ENCODE results near the gene PSORS1C1. TPM values are rescaled to one million over a fixed set of nuclear protein-coding genes. Genes with fewer than 3 reads are reported as not detected.
"Not testable (repeated sequence)": the region's sequence is repeated elsewhere in the genome, so short reads cannot be mapped to it uniquely, and the experiment has no call there.

PSORS1C1 gene, protein sequence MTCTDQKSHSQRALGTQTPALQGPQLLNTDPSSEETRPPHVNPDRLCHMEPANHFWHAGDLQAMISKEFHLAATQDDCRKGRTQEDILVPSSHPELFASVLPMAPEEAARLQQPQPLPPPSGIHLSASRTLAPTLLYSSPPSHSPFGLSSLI
- under 1 TPM in 1 of 2 donors, not detected in 1; 0.67 TPM for total RNA-seq

GRCh38 chr6:31114541-31114878, at the start of gene PSORS1C1:
Gene PSORS1C1, plus strand, starts transcription at chr6:31114800. Its CDS starts 14,833 bp downstream, at chr6:31129633.
- peaks cover 10% of the 10 kb centered on the region for H3K4me1 Mint-ChIP-seq (ENCODE audit: low read depth)
- peaks cover 7% of the 10 kb centered on the region for H3K27me3 Mint-ChIP-seq (ENCODE audit: low read depth)
- H3K36me3 Mint-ChIP-seq (ENCODE audit: insufficient read depth in 2 of 2) = no peaks in the 10 kb centered on the region
- no peaks in the 10 kb centered on the region for H3K9me3 Mint-ChIP-seq
- no peak for DNase-seq
- ATAC-seq (replicated peaks in 1 of 2) = no peak
- H3K4me3 Mint-ChIP-seq = no peak within 1 kb of the TSS
- H3K27ac Mint-ChIP-seq = no peak within 1 kb of the TSS

DNA sequence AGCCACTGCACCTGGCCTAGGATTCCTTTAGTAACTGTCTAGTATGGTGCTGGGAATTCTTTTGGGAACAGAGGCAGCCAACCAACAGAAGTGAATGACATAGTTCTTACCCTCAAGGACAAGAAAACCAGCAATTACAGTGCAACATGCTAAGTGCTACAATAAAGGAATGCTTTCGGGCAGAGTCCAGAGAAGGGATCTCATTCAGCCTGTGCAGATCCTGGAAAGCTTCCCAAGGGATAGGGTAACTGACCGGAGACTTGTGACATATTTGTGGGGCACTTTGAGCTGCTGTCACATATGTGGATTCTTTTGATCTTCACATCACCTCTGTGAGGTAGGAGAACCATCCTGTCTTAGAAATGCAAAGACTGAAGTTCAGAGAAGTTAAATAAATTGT, 49.0 kb upstream of the PSORS1C1 start:
- no peaks in the 10 kb centered on the region for H3K36me3 Mint-ChIP-seq (ENCODE audit: insufficient read depth in 2 of 2)
- no peak for DNase-seq
- H3K27me3 Mint-ChIP-seq (ENCODE audit: low read depth) = no peaks in the 10 kb centered on the region
- no peak for ATAC-seq (replicated peaks in 1 of 2)
- no peak overlapping the region for H3K27ac Mint-ChIP-seq
- H3K4me1 Mint-ChIP-seq (ENCODE audit: low read depth) = no peaks in the 10 kb centered on the region
- H3K4me3 Mint-ChIP-seq = no peak overlapping the region
- H3K9me3 Mint-ChIP-seq = no peaks in the 10 kb centered on the region

DNA sequence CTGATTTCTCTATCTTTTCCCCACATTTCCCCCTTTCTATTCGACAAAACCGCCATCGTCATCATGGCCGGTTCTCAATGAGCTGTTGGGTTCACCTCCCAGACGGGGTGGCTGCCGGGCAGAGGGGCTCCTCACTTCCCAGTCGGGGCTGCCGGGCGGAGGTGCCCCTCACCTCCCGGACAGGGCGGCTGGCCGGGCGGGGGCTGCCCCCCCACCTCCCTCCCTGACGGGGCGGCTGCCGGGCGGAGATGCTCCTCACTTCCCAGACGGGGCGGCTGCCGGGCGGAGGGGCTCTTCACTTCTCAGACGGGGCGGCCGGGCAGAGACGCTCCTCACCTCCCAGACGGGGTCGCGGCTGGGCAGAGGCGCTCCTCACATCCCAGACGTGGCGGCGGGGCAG, 47.6 kb upstream of the PSORS1C1 start:
- H3K4me1 Mint-ChIP-seq (ENCODE audit: low read depth); H3K27ac Mint-ChIP-seq; ATAC-seq (replicated peaks in 1 of 2); H3K9me3 Mint-ChIP-seq; H3K27me3 Mint-ChIP-seq (ENCODE audit: low read depth); DNase-seq; H3K36me3 Mint-ChIP-seq (ENCODE audit: insufficient read depth in 2 of 2); H3K4me3 Mint-ChIP-seq: not testable (repeated sequence)

- H3K4me1 Mint-ChIP-seq (ENCODE audit: low read depth); H3K36me3 Mint-ChIP-seq (ENCODE audit: insufficient read depth in 2 of 2); H3K27me3 Mint-ChIP-seq (ENCODE audit: low read depth); H3K27ac Mint-ChIP-seq; H3K9me3 Mint-ChIP-seq; H3K4me3 Mint-ChIP-seq; ATAC-seq (replicated peaks in 1 of 2); DNase-seq: not testable (repeated sequence)
Measured at GRCh38 chr6:31067891-31068668, 46.5 kb upstream of the PSORS1C1 start.

DNA sequence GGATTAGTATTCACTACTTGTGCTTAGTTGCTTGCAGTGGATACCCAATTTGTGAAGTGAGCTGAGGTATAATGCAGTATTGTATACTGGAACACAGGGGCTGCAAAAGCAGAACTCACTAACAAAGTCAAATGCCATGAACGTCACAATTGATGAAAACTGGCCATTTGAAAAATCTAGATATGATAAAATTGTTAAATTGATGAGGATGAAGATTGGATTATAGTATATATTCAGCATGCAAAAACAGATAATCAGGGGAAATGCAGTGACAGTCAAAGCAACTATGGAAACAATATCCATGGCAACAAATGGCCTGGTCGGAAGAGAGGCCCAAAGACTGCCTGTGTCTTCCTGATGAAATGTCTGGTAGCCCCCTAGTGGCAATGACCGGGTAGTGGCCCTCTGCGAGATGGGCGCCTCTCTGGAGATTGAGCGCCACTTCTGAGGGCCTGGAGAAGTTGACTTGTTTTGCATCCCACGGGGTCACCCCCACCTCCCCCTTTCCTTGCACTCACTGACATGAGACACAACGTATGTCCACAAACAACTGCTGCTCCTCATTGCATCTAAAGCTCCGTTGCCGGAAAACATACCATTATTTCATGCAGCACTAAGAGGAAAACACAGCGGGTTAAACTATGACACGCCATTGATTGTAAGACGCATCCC, 45.8 kb upstream of the PSORS1C1 start:
- ATAC-seq (replicated peaks in 1 of 2) = peak; percentile 86 to 90
- H3K36me3 Mint-ChIP-seq (ENCODE audit: insufficient read depth in 2 of 2) = no peaks in the 10 kb centered on the region
- H3K4me1 Mint-ChIP-seq (ENCODE audit: low read depth) = no peaks in the 10 kb centered on the region
- H3K27me3 Mint-ChIP-seq (ENCODE audit: low read depth) = no peaks in the 10 kb centered on the region
- DNase-seq = peak; percentile 71 to 75
- no peak overlapping the region for H3K27ac Mint-ChIP-seq
- no peak overlapping the region for H3K4me3 Mint-ChIP-seq
- H3K9me3 Mint-ChIP-seq = no peaks in the 10 kb centered on the region

- H3K4me1 Mint-ChIP-seq (ENCODE audit: low read depth) = no peaks in the 10 kb centered on the region
- no peak for ATAC-seq (replicated peaks in 1 of 2)
Measured at GRCh38 chr6:31070711-31071197, 43.8 kb upstream of the PSORS1C1 start.

GRCh38 chr6:31074401-31074800, 40.2 kb upstream of the PSORS1C1 start:
- no peak for ATAC-seq (replicated peaks in 1 of 2)
- Mint-ChIP-seq H3K4me1 (ENCODE audit: low read depth) (peaks cover 3% of the 10 kb centered on the region), H3K27me3 (ENCODE audit: low read depth) (no peaks in the 10 kb centered on the region), H3K4me3 (no peak overlapping the region), H3K9me3 (no peaks in the 10 kb centered on the region), H3K36me3 (ENCODE audit: insufficient read depth in 2 of 2) (no peaks in the 10 kb centered on the region), H3K27ac (no peak overlapping the region)
- no peak for DNase-seq

More at GRCh38 chr6:31070711-31071197, 43.8 kb upstream of the PSORS1C1 start:
- H3K9me3 Mint-ChIP-seq = no peaks in the 10 kb centered on the region
- no peak for DNase-seq
- H3K4me3 Mint-ChIP-seq = no peak overlapping the region
- no peaks in the 10 kb centered on the region for H3K36me3 Mint-ChIP-seq (ENCODE audit: insufficient read depth in 2 of 2)
- no peak overlapping the region for H3K27ac Mint-ChIP-seq
- H3K27me3 Mint-ChIP-seq (ENCODE audit: low read depth) = no peaks in the 10 kb centered on the region

- no peaks in the 10 kb centered on the region for H3K36me3 Mint-ChIP-seq (ENCODE audit: insufficient read depth in 2 of 2)
- DNase-seq = no peak
- H3K9me3 Mint-ChIP-seq = no peaks in the 10 kb centered on the region
- no peak overlapping the region for H3K27ac Mint-ChIP-seq
- no peak for ATAC-seq (replicated peaks in 1 of 2)
- H3K27me3 Mint-ChIP-seq (ENCODE audit: low read depth) = peaks cover 5% of the 10 kb centered on the region
- peaks cover 10% of the 10 kb centered on the region for H3K4me1 Mint-ChIP-seq (ENCODE audit: low read depth)
- no peak overlapping the region for H3K4me3 Mint-ChIP-seq
Measured at GRCh38 chr6:31075528-31075927, 39.1 kb upstream of the PSORS1C1 start.

GRCh38 chr6:31076611-31077010, 38.0 kb upstream of the PSORS1C1 start:
- Mint-ChIP-seq H3K27me3 (ENCODE audit: low read depth) (peaks cover 5% of the 10 kb centered on the region), H3K4me3 (no peak overlapping the region), H3K27ac (no peak overlapping the region), H3K4me1 (ENCODE audit: low read depth) (peaks cover 10% of the 10 kb centered on the region), H3K9me3 (no peaks in the 10 kb centered on the region), H3K36me3 (ENCODE audit: insufficient read depth in 2 of 2) (no peaks in the 10 kb centered on the region)
- DNase-seq (no peak), ATAC-seq (replicated peaks in 1 of 2) (no peak)

DNA sequence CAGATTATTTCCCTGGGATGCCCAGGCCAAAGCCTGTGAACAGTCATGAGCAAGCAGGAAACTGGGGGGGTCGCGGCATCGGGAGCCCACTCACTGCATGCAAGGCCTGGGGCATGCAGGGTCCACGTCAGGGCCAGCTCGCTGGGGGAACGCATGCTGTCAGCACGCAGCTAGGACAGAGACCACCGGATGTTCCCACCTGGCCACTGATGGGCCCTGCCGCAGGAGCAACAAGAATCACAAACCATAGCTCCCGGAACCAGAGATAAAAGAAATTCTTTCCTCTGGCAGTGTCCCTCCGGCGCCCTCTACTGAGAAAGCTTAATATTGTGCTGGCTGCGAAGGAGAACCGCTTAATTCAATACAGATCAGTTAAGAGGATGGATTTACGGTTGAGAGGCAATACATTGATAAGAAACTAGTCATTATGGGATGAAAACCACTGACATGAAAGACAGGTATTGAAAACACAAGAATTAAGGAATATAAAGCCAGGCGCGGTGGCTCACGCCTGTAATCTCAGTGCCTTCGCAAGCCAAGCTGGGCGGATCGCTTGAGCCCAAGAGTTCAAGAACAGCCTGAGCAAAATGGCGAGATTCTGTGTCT, 34.8 kb upstream of the PSORS1C1 start:
- Mint-ChIP-seq H3K27me3 (ENCODE audit: low read depth) (peaks cover 5% of the 10 kb centered on the region), H3K27ac (no peak overlapping the region), H3K4me3 (peak overlapping the region; percentile 59 to 61), H3K36me3 (ENCODE audit: insufficient read depth in 2 of 2) (no peaks in the 10 kb centered on the region), H3K9me3 (no peaks in the 10 kb centered on the region), H3K4me1 (ENCODE audit: low read depth) (peaks cover 10% of the 10 kb centered on the region)
- DNase-seq (peak; percentile 72 to 74), ATAC-seq (replicated peaks in 1 of 2) (peak; percentile 76)

- no peak overlapping the region for H3K4me3 Mint-ChIP-seq
Measured at GRCh38 chr6:31081872-31082271, 32.7 kb upstream of the PSORS1C1 start.

GRCh38 chr6:31083742-31084354, 30.8 kb upstream of the PSORS1C1 start:
- H3K27ac Mint-ChIP-seq = no peak overlapping the region
- H3K4me3 Mint-ChIP-seq = no peak overlapping the region
- peaks cover 5% of the 10 kb centered on the region for H3K27me3 Mint-ChIP-seq (ENCODE audit: low read depth)
- ATAC-seq (replicated peaks in 1 of 2) = no peak
- H3K9me3 Mint-ChIP-seq = no peaks in the 10 kb centered on the region
- no peaks in the 10 kb centered on the region for H3K36me3 Mint-ChIP-seq (ENCODE audit: insufficient read depth in 2 of 2)
- peak; percentile 46 to 52 for DNase-seq
- H3K4me1 Mint-ChIP-seq (ENCODE audit: low read depth) = peaks cover 23% of the 10 kb centered on the region

More at GRCh38 chr6:31081872-31082271, 32.7 kb upstream of the PSORS1C1 start:
- DNase-seq = no peak
- Mint-ChIP-seq H3K4me1 (ENCODE audit: low read depth) (peaks cover 13% of the 10 kb centered on the region), H3K9me3 (no peaks in the 10 kb centered on the region), H3K27me3 (ENCODE audit: low read depth) (peaks cover 5% of the 10 kb centered on the region), H3K27ac (no peak overlapping the region), H3K36me3 (ENCODE audit: insufficient read depth in 2 of 2) (no peaks in the 10 kb centered on the region)
- ATAC-seq (replicated peaks in 1 of 2) = no peak

All from activated T-cell treated with anti-CD3 and anti-CD28 coated beads, Interleukin-2, amount 50 U/mL, for 72 hours (primary cell).